PC-3 (cell line): Measurements from ENCODE around the gene PRKAR2B. TPM values are rescaled to one million over a fixed set of nuclear protein-coding genes. Genes with fewer than 3 reads are reported as not detected.

Experiments
- ATAC-seq: fragments of 200-7000 bp; cut with Tn5 transposase; 2 replicates; pipeline ENCODE4 v1.9.1; 2020; ENCODE audit warnings: mild to moderate bottlenecking, moderate library complexity
- BruUV-seq: library from RNA; stranded (reverse); fragments of 400-500 nt; replicated peaks from 2 replicates; lab custom pipeline; 2021; lab: Mats Ljungman, UMichigan
- CTCF ChIA-PET: fragments of 300-600 bp; sonication (Branson Sonifier 250); formaldehyde crosslinking; loops from one replicate; lab custom pipeline; 2022; ENCODE audit warnings: antibody characterized with exemption; lab: Charles Lee
- POLR2A ChIA-PET: fragments of 300-600 bp; sonication (Branson Sonifier 250); formaldehyde crosslinking; loops from one replicate; lab custom pipeline; 2022; ENCODE audit warnings: antibody characterized with exemption; ENCODE audit not compliant: unreplicated experiment; lab: Charles Lee
- DNase-seq: peaks from one replicate; pipeline ENCODE4 v3.0.0-alpha.2; 2015
- H2AFZ ChIP-seq: fragments of 300-600 bp; sonication (generic); 2 replicates; pipeline ENCODE4 v1.6.0; 2016; ENCODE audit warnings: antibody characterized with exemption, low read length
- H3F3A ChIP-seq: fragments of 300-600 bp; sonication (generic); one replicate; pipeline ENCODE4 v1.6.0; 2017; ENCODE audit warnings: antibody characterized with exemption, low read length, control low read depth, mild to moderate bottlenecking; ENCODE audit not compliant: unreplicated experiment
- H3K27ac ChIP-seq: fragments of 300-600 bp; sonication (generic); 2 replicates; pipeline ENCODE4 v1.5.1; 2016; ENCODE audit warnings: mild to moderate bottlenecking, low read length
- H3K27me3 ChIP-seq: fragments of 300-600 bp; sonication (generic); 2 replicates; pipeline ENCODE4 v1.6.1; 2016; ENCODE audit warnings: low read length, mixed read lengths
- H3K36me3 ChIP-seq: fragments of 300-600 bp; sonication (generic); 2 replicates; pipeline ENCODE4 v1.6.1; 2016; ENCODE audit warnings: low read depth, mixed run types, low read length, mixed read lengths
- H3K4me1 ChIP-seq: fragments of 300-600 bp; sonication (generic); 2 replicates; pipeline ENCODE4 v1.5.1; 2016; ENCODE audit warnings: low read length; ENCODE audit not compliant: insufficient read depth
- H3K4me2 ChIP-seq: fragments of 300-600 bp; sonication (generic); 2 replicates; pipeline ENCODE4 v1.6.0; 2016; ENCODE audit warnings: low read length
- H3K4me3 ChIP-seq: fragments of 300-600 bp; sonication (generic); 2 replicates; pipeline ENCODE4 v1.5.1; 2016; ENCODE audit warnings: mild to moderate bottlenecking, low read length, mixed read lengths
- H3K79me2 ChIP-seq: fragments of 300-600 bp; sonication (generic); 2 replicates; pipeline ENCODE4 v1.6.1; 2017; ENCODE audit warnings: low read length, mixed read lengths
- H3K9ac ChIP-seq: fragments of 300-600 bp; sonication (generic); 2 replicates; pipeline ENCODE4 v1.6.0; 2016; ENCODE audit warnings: mild to moderate bottlenecking, low read length
- H3K9me2 ChIP-seq: fragments of 300-600 bp; sonication (generic); replicated peaks from 2 replicates; pipeline ENCODE4 v1.6.1; 2016; ENCODE audit warnings: mixed run types, low read length, mixed read lengths
- H3K9me3 ChIP-seq: fragments of 300-600 bp; sonication (generic); 2 replicates; pipeline ENCODE4 v1.6.1; 2016; ENCODE audit warnings: low read length, mixed read lengths
- H4K20me1 ChIP-seq: fragments of 300-600 bp; sonication (generic); 2 replicates; pipeline ENCODE4 v1.6.1; 2016; ENCODE audit warnings: low read length, mixed read lengths
- EZH2 ChIP-seq: fragments of 300-600 bp; sonication (generic); IDR thresholded peaks from one replicate; pipeline ENCODE4 v1.6.1; 2017; ENCODE audit warnings: antibody characterized with exemption, mild to moderate bottlenecking, low read length; ENCODE audit not compliant: unreplicated experiment
- EZH2phosphoT487 ChIP-seq: fragments of 300-600 bp; sonication (generic); IDR thresholded peaks from 2 replicates; pipeline ENCODE4 v1.6.1; 2018; ENCODE audit warnings: mild to moderate bottlenecking, antibody characterized with exemption, low read length, borderline replicate concordance
- intact Hi-C: fragments of 100-400 bp; cut with micrococcal nuclease; formaldehyde crosslinking; loops from 2 replicates; pipeline ENCODE4 v1.9.0; 2023
- total RNA-seq: library from RNA; depleted of rRNA; stranded (reverse); fragments of >200 nt; gene quantifications from 2 replicates; pipeline ENCODE4 v1.2.3, GENCODE V29; 2014
- TF ChIP-seq, protein P1 (sequence below): fragments of 300-600 bp; sonication (generic); conservative IDR thresholded peaks from 2 replicates; pipeline ENCODE4 v1.5.1; 2017; ENCODE audit warnings: antibody characterized with exemption, low read depth, mild to moderate bottlenecking, low read length

PRKAR2B gene
- total RNA-seq, 1 experiment from 2014 or later: 0.29 TPM

DNA sequence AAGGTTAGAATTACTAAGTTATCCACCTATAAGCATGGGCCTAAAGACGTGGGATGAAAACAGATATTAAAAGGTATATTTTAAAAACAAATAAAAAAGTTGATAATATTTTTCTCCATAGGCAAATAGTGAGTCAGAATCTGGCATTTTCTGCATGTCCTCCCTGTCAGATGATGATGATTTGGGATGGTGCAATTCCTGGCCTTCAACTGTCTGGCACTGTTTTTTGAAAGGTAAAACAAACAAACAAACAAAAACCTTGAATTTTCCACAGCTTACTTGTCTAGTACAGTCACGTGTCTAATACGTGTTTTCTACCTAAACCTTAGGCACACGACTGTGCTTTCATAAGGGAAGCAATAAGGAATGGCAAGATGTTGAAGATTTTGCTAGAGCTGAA lies 141.7 kb downstream of the PRKAR2B start:
- Histone ChIP-seq H3K4me1 (no peaks in the 10 kb centered on the region), H3K4me3 (no peak overlapping the region), H3K9ac (no peak overlapping the region), H4K20me1 (no peaks in the 10 kb centered on the region), H3K36me3 (peaks cover 22% of the 10 kb centered on the region), H3K9me2 (no peaks in the 10 kb centered on the region), H3K27me3 (no peaks in the 10 kb centered on the region), H3K4me2 (no peak overlapping the region), H2AFZ (no peak overlapping the region), H3F3A (no peaks in the 10 kb centered on the region), H3K27ac (no peak overlapping the region), H3K9me3 (no peaks in the 10 kb centered on the region), H3K79me2 (no peaks in the 10 kb centered on the region)
- CTCF ChIA-PET: no interaction called here
- no TSS peak for BruUV-seq
- no peak for TF ChIP-seq EZH2phosphoT487
- no peak for TF ChIP-seq EZH2
- TF ChIP-seq, protein P1, sequence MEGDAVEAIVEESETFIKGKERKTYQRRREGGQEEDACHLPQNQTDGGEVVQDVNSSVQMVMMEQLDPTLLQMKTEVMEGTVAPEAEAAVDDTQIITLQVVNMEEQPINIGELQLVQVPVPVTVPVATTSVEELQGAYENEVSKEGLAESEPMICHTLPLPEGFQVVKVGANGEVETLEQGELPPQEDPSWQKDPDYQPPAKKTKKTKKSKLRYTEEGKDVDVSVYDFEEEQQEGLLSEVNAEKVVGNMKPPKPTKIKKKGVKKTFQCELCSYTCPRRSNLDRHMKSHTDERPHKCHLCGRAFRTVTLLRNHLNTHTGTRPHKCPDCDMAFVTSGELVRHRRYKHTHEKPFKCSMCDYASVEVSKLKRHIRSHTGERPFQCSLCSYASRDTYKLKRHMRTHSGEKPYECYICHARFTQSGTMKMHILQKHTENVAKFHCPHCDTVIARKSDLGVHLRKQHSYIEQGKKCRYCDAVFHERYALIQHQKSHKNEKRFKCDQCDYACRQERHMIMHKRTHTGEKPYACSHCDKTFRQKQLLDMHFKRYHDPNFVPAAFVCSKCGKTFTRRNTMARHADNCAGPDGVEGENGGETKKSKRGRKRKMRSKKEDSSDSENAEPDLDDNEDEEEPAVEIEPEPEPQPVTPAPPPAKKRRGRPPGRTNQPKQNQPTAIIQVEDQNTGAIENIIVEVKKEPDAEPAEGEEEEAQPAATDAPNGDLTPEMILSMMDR: no peak
- ATAC-seq (peak; percentile 27), DNase-seq (peak; percentile 10)
- POLR2A ChIA-PET: no interaction called here
- intact Hi-C loops: no loop called here

DNA sequence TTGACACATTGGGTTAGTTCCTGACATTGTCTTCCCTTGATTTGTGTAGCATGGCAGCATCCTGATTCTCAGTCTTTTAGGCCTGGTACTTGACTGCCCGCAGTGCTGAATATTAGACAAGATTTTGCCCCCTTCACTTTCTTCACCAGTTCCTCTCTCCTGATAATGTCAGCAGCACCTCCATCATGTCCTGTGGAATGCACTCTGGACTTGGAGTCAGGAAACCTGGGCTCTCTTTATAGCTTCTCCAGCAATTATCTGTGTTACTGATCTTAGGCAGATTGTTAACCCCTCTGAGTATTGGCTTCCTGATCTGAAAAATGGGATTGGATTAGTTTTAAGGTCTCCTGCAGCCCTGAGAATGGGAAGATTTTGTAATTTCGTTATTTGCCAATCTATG lies 143.3 kb downstream of the PRKAR2B start:
- Histone ChIP-seq H3K4me1 (no peaks in the 10 kb centered on the region), H3K4me3 (no peak overlapping the region), H3K27me3 (no peaks in the 10 kb centered on the region), H3K4me2 (no peak overlapping the region), H3K36me3 (peaks cover 17% of the 10 kb centered on the region), H3K79me2 (no peaks in the 10 kb centered on the region), H3K9ac (no peak overlapping the region), H3K27ac (no peak overlapping the region), H4K20me1 (no peaks in the 10 kb centered on the region), H3K9me2 (no peaks in the 10 kb centered on the region), H3K9me3 (no peaks in the 10 kb centered on the region), H3F3A (no peaks in the 10 kb centered on the region), H2AFZ (no peak overlapping the region)
- intact Hi-C loops: no loop called here
- TF ChIP-seq EZH2 (no peak), EZH2phosphoT487 (no peak)
- TF ChIP-seq, protein P1: no peak
- DNase-seq (no peak), ATAC-seq (no peak)
- POLR2A ChIA-PET: no interaction called here
- BruUV-seq: no TSS peak
- CTCF ChIA-PET: no interaction called here

GRCh38 chr7:107190090-107190489 lies 145.6 kb downstream of the PRKAR2B start:
- H3K4me3 ChIP-seq: no peak overlapping the region
- H3K9ac ChIP-seq: no peak overlapping the region
- no peak overlapping the region for H3K4me2 ChIP-seq
- H3K27ac ChIP-seq: no peak overlapping the region
- H3K9me3 ChIP-seq: no peaks in the 10 kb centered on the region
- DNase-seq: no peak
- no peaks in the 10 kb centered on the region for H3K9me2 ChIP-seq
- TF ChIP-seq EZH2: no peak
- no peak for TF ChIP-seq EZH2phosphoT487
- TF ChIP-seq, protein P1: no peak
- H3K79me2 ChIP-seq: no peaks in the 10 kb centered on the region
- H3K36me3 ChIP-seq: peaks cover 16% of the 10 kb centered on the region
- CTCF ChIA-PET: no interaction called here
- H2AFZ ChIP-seq: no peak overlapping the region
- intact Hi-C loops: no loop called here
- POLR2A ChIA-PET: no interaction called here
- no peaks in the 10 kb centered on the region for H4K20me1 ChIP-seq
- no peaks in the 10 kb centered on the region for H3K4me1 ChIP-seq
- H3F3A ChIP-seq: no peaks in the 10 kb centered on the region
- no peaks in the 10 kb centered on the region for H3K27me3 ChIP-seq
- no peak for ATAC-seq
- BruUV-seq: no TSS peak
